NCI-H82 treated with DMSO at 0.1 percent for 48 hours (cell line): Measurements from ENCODE around the gene BRAT1.
A peak's percentile ranks its signal among the peaks of the same experiment; 100 is the strongest.

Source experiments
- DNase-seq: peaks from one replicate; lab custom pipeline; 2025; ENCODE audit not compliant: unreplicated experiment; lab: John Stamatoyannopoulos, UW

BRAT1 gene

DNA sequence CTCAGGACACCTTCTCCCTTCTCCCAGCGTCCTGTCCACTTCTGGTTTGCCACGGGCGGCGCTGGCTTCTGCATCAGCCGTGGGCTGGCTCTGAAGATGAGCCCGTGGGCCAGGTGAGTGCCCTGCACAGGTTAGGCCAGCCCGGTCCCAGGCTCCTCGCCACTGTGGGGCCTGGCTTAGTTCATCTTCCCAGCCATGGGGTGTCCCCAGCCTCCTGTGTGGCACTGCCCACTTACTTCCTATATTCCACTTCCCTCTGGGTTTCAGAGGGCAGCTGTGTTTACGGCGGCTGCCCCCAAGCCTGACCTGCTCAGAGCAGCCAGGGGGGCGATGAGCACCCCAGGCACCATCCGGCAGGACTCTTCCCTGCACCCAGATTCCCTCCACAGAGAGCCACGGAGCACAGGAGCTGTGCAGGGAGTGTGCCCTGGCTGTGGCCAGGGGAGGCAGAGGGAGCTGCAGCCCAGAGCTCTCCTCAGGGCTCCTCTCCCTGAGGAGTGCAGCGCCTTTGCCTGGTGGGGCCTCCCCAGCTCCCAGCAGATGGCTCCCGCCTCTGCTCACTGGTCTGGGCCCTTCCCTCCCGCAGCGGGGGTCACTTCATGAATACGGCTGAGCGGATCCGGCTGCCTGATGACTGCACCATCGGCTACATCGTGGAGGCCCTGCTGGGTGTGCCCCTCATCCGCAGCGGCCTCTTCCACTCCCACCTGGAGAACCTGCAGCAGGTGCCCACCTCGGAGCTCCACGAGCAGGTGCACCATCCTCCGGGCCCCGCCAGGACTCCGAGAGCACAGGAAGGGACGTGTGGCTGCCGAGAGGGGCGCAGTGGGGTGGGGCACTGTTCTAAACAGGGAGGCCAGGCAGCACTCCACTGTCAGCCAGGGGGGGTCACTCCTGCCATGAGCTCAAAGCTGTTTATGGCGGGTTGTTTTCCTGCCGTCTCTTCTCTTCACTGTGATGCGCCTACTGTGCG lies 29.4 kb downstream of the BRAT1 start:
- no peak for DNase-seq

- no peak for DNase-seq
These were observed 30.3 kb downstream of the BRAT1 start for GRCh38 chr7:2524808-2525657.

GRCh38 chr7:2523941-2524807 lies 31.1 kb downstream of the BRAT1 start:
- no peak for DNase-seq

GRCh38 chr7:2523461-2523936 lies 31.8 kb downstream of the BRAT1 start:
- DNase-seq, result no peak

- peak; percentile 78 for DNase-seq
These were observed 32.4 kb downstream of the BRAT1 start for GRCh38 chr7:2522780-2523433.

DNA sequence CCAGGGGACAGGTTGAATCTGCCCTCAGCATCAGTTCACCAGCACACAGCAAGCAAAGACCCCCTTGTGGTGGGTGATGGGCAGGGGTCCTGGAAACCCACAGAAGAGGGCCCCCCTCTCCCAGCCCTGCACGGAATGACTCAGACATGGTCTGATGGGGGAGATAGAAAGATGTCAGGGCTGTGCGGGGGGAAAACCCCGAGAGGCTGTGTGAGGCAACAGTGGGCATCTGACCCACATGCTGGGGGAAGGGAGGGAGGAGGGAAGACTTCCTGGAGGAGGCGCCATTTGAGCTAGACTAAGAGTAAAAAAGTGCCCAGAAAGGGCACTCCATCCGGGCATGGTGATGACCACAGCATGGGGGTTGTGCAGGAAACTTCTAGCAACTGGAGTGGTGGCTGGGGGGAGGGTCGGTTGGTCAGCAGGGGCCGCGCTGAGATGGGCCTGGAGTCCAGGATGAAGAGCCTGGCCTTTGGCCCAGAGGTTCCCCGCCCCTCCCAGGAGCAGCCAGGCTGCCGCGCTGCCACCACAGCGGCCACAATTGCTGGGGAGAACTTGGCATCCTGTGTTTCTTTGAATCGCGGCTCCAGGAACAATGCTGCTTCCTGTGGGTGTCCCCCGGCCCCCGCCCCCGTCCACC lies 33.3 kb downstream of the BRAT1 start:
- DNase-seq, result no peak

DNA sequence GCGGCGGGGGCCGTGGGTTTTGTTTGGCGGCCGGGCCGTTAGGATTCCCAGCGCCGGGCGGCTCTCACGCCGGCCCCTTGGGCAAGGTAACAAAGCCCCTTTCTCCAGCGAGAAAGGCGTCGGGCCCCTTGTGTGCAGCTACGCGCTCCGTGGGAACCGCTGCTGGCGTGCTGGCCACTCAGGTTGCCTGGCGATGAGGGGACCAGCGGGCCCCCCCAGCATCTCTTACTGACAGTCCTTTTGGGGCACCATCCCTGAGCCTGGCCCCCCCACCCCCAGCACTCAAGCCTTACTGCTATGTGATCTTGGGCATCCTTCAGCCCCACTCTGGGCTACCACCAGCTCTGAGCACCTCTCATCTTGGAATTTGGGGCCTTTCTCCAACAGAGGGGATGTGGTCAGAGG lies 34.0 kb downstream of the BRAT1 start:
- DNase-seq, result no peak

DNA sequence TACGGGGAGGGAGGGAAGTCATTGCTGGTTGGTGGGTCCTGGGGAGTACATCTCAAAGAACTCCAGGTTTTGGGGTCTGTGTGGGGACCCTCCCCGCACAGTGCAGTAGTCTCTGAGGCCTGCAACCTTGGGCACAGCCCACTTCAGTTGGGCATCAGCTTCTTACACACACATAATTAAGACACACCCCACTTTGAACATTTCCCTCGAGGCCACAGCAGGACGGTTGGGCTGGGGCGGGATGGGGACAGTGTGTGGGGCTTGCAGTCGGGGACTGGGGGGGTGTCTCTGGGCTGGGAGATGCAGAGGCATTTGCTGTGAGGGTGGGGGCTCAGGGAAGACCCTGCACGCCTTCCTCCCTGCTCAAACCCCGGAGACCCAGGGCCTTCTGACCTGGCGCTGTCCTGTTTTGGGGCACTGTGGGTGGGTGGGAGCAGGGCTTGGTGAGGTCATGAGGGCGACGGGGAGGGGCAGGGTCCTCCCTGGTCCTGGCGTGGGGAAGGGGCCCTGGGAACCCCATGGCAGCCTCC lies 34.5 kb downstream of the BRAT1 start:
- no peak for DNase-seq

GRCh38 chr7:2520131-2520760 lies 35.1 kb downstream of the BRAT1 start:
- no peak for DNase-seq

- peak; percentile 80 for DNase-seq
These were observed 36.0 kb downstream of the BRAT1 start, which contains the start of gene LFNG for GRCh38 chr7:2519119-2519930. LFNG (plus strand) TSS chr7:2519774; CDS start chr7:2519862, 88 bp downstream.

DNA sequence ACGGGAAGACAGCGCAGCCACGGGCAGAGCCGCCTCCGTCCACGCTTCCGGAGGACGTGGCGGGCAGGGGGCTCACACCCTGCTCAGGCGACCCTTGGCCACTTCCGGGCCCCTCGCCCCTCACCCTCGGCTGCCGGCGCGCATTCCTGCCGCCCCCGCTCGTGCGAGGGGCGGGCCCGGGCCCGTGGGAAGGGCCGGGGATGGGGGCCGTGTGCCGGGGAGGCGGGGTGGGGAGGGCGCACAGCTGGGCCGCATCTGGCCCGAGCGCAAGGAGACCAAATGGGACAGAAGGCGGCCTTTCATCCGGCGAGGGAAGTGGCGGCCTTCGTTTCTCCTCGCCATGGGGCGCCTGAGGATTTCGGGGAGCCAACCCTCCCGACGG lies 36.6 kb downstream of the BRAT1 start:
- no peak for DNase-seq

DNA sequence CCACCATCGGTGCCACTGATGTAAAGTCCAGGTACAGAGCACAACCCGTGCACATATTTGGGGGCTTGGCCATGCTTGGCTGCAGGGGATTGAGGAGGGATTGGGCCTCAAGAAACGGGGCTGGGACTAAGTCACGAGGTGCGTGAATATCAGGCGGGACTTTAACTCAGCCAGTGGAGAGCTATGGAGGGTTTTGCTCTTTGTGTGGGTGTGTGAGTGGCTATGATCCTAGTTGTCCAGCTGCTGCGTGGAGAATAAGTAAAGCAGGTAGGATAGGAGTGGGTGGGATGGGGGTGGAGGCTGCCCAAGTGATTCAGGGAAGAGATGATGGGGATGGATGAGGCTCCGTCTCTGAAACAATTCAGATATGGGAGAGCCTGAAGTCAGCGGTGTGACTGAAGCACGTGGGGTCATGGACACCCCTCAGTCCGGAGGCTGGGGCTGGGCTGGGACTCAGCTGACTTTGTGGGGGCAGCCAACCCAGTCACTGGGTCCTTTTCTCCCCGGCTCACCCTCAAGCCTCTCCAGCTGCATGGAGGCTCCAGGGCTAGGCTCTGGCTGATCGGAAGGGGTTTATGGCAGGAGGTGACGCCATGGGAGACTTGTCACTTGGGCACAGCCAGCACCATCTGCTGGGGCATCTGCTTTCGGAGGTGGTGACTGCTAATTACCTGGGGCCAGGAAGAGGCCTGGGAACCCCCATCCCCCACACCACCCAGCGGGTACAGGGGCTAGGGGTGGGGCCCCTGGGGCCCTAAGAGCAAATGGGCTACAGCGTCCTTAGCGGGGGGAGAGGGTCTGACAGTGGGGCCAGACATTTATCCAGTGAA lies 37.4 kb downstream of the BRAT1 start:
- DNase-seq, result peak; percentile 70

- DNase-seq, result no peak
These were observed 38.3 kb downstream of the BRAT1 start for GRCh38 chr7:2517026-2517425.

DNA sequence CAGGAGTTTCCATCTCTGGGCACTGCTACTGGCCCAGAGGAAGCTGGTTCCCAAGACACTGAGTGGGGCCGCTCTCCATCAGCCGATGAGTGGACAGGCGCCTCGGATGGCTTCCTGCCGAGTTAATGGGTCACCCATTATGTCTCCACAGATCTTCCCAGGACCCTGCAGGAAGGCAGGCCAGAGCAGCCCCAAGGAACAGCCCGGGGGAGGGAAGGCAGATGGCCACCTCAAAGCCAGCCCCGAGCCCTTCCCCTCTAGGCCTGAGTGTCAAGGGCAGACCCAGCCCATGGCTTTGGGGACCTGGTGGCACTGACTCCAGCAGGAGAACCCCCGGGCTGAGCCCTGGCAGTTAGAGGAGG lies 39.1 kb downstream of the BRAT1 start:
- no peak for DNase-seq

- DNase-seq, result no peak
These were observed 39.7 kb downstream of the BRAT1 start for GRCh38 chr7:2515424-2516193.
